ENCODE results near the gene DNASE1L3.

The DNASE1L3 gene

DNA sequence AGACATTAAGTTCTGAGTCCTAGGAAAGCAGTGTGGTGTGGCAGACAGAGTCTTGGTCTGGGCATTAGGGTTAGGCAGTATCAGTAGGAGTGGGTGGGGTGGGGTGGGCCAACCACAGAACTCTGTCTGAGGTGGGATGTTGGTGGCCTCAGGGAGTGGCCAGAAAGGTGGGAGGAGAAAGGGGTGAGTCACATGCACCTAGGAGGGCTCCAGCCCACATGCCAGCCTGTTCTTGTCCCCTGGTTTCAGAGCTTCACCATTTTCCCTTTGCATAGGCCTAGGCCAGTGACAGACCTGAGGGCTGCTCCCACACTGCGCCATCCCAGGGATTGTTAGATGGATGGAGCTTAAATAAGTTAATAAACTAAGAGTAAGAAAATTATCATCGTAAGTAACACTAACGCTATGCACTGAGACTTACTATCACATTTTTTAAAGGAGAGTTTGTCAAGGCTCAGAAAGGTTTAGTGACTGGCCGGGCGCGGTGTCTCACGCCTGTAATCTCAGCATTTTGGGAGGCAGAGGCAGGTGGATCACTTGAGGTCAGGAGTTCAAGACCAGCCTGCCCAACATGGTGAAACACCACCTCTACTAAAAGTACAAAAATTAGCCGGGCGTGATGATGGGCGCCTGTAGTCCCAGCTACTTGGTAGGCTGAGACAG lies 33.8 kb downstream of the DNASE1L3 start:
- no peak for DNase-seq

DNA sequence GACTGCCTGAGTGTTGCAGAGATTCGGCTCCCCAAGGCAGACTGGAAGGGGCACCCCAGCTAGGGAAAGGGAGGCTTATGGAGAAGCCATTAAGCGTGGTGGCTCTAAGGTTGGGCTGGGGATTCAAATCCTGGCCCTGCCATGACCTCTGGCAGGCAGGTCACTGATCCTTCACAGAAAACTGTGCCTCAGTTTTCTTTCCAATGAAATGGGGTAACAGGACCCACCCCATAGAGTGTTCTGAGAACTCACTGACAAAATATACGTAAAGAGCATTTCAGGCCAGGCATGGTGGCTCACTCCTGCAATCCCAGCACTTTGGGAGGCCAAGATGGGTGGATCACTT lies 34.6 kb downstream of the DNASE1L3 start:
- no peak for DNase-seq

DNA sequence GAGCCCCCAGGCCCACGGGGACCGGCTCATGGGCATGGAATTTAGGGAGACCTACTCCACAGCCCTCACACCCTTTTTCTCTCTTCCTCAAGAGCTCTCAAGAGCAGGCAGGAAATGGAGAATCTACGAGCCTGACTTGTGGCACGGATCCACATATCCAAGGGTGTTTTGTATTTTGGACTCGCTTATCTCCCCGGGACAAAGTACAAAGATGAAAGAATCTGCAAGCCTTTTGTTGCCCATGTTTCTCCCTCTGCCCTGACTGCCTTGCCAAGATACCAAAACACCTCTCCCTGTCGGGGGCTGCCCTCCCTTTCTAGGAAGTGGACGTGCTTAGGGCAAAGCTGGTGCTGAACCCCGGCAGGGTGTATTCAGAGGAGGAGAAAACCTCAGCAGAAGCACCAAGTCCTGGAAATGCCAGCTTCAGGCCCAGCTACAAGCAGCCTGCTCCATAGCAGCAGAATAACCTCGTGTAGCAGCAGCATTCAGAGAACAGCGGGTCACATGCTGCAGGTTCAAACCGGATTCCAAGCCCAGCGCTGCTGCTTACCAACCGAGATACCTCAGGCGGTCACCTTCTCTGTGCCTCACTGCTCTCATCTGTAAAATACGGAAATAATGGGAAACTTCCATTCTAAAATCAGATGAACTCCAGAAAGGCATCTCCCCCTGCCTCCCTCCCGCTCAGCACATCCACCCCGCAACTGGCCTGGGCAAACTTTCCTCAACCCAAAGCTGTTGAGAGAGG lies 35.2 kb downstream of the DNASE1L3 start:
- DNase-seq = no peak

DNA sequence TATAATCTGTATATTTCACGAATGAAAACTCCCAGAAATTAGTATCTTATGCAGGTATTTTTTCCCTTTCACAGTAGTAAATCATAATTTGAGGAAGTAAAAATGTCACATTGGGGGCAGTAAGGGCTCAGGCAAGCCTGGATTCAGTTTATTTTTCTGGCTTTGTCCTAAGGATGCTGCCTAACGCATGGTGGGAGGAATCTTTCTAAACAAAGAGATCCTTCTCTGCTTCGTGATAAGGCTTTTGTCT lies 35.7 kb downstream of the DNASE1L3 start:
- DNase-seq = no peak

DNA sequence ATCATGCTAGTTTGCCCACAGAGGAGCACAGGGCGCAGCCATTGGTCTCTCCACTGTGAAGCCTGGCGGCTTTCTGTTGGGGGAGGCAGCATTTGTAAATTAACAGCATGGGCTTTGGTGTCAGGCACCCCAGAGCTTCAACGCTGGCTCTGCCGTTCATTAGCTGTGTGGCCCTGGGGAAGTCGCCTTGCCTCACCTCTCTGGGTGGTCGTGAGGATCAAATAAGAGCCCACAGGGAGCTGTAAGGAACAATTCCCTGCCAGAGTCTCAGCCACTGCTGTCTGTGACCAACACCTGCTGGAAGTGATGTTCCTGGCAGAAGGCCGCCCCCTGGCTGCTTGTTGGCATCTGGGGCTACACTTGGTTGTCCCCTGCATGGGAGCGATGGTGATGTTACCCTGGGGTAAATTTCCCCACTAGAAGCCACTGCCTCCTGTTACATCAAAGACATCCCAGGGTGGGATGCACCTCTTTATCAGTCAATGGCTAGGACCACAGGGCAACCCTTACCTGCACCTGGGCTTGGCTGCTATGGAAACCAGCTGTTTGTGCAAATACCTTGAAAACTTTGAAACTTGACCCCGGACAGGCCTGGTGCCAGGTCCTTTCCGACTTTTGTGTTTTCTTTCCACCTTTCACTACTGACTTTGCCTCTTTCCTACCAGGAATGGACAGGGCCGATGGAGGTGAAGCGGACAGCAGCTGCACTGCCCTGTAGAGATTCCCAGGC lies 36.9 kb downstream of the DNASE1L3 start:
- no peak for DNase-seq

DNA sequence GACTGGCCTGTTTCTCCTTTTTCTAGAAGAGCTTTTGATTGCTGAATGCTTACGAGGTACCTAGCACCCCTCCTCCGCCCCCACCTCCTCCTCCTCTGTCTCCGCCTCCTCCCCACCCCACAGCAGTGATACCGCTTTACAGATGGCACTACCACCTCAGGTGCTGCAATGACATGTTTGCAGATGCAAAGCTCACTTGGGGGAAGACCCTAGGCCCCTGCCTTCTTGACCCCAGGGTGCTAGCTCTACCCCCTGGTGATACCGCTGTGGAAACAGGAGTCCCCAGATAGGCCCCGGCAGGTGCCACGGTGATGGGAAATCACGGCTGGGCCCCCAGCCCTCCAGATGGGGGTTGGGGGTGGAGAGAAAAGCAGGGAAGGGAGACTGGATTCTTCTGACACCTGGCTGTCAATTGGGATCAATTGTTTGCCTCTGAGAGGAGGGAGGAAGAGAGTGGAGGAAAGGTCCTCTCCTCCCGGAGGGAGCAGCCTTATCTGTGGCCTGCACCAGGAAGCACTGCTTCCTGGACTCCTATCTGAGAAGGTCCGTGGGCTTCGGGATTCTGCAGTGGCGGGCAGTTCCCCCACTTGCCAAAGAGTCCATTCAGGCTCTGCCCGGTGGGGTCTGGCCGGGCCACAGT lies 37.6 kb downstream of the DNASE1L3 start:
- DNase-seq = no peak

DNA sequence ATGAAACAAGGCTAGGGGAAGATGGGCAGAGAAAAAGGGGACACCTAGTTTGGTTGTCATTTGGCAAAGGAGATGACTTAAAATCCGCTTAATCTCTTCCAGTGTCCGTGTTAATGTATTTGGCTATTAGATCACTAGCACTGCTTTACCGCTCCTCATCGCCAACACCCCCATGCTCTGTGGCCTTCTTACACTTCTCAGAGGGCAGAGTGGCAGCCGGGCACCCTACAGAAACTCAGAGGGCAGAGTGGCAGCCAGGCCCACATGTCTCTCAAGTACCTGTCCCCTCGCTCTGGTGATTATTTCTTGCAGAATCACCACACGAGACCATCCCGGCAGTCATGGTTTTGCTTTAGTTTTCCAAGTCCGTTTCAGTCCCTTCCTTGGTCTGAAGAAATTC lies 39.6 kb downstream of the DNASE1L3 start:
- DNase-seq = no peak

DNA sequence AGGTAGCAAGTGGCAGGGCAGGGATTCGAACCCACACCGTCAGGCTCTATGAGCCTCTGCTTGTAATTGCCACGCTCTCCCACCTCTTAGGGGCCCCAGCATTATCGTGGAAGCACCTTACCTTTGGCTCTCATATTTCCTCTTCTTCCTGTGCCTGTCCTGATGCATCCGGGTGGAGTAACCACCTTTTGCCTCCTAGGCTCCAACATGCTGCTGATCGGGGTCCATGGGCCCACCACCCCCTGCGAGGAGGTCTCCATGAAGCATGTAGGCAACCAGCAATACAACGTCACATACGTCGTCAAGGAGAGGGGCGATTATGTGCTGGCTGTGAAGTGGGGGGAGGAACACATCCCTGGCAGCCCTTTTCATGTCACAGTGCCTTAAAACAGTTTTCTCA lies 40.4 kb downstream of the DNASE1L3 start:
- no peak for DNase-seq

DNA sequence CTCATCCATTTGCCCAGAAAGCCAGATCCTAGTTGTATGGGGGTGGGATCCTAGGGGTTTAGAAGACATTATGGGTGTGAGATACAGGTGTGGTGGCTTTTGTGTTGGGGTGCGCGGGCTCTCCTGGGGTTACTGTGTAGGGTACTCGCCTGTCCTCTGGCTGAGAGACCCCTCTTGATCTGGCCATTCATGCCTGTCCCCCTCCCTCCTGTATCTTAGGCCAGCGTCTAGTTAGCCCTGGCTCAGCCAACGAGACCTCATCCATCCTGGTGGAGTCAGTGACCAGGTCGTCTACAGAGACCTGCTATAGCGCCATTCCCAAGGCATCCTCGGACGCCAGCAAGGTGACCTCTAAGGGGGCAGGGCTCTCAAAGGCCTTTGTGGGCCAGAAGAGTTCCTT lies 41.4 kb downstream of the DNASE1L3 start:
- DNase-seq = no peak

DNA sequence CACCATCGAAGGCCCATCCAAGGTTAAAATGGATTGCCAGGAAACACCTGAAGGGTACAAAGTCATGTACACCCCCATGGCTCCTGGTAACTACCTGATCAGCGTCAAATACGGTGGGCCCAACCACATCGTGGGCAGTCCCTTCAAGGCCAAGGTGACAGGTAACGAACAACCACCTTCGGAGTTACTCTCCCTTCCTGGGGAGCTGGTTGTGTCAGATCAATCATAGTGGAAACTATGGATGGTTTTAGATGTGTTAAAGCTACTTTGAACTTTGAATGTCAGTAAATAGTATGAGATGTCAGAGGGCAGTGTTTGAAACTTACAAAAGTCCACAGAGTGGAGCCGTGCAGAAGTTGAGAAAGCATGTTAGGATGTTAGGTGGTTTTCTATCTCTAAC lies 42.3 kb downstream of the DNASE1L3 start:
- DNase-seq = no peak

DNA sequence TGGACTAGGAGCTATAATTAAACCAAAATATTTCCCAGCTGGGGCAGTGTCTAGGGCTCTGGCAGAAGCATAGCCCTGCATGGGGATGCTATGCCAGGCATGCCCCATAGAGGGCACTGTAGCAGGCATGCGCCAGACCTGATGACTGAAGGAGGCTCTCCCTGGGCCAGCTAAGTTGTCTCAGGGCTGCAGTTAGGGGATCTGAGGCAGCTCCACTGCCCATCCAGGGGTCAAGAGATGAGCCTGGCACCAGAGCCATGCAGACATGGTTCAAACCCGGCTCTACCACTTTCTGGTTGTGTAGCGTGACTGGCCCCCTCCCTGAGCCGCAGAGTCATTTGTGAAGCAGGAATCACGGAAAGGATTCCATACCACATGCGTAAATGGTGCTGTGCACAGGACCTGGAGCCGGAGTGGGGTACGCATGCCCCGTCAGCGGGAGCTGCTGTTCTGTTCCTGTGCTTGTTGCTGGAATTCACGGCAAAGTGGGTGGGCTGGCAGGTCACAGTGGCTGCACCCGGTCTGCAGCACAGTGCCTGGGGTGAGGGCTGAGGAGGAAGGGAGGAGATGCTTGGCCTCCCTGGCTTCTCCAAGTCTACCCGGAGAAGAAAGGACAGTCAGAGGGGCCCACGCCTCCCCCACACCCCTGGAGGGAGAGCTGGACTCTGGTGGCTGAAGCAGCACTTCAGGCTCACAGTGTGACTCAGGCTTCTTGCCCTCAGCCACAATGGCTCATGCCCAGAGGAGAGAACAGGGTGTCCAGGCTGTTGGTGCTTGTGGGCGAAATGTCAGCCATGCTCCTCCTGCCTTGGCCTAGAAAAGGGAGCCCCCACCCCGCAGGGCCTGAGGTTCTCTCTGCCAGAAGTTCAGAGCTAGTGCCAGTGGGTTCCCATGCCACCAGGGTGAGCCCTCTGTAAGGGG lies 43.1 kb downstream of the DNASE1L3 start:
- no peak for DNase-seq

DNA sequence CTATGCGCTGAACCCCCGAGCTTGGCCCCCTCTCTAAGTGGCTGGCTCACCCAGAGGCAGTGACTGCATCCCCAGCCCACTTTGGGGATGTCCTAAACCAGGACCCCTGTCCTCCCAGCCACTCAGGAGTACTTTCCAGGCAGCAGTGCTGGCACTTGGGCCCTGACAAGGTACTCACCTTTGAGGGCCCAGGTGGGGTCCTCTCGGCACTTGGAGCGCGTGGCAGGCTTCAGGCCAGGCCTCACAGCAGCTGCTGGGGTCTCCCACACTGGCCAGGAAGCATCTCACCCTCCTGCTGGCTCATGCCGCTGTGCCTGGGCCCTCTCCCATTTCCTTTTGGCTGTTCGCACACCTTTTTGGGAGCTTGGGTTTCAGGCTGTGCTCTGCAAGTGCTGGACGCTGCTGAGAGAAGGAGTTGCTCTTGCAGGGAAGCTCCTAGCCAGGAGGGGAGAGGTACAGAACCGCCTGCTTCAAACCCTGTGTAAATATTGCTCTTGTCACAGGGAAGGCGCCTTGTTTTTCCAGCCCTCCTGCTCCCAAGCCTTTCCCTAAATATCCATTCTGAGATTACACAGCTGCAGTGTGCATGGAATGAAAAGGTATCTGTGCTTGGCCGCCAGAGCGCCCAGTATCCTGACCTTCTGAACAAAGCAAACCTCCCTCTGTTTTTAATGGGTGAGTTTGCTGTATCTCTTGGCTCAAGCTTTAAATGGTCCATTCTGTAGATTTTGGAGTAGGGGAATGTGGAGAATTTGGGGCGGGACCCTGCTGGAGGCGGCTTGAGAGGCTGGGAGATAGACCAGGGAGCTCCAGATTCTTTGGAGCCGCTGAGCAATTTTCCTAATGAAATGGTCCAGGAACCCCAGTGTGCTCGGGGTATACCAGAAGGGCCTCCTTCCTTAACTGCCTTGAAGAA lies 45.6 kb downstream of the DNASE1L3 start:
- no peak for DNase-seq

DNA sequence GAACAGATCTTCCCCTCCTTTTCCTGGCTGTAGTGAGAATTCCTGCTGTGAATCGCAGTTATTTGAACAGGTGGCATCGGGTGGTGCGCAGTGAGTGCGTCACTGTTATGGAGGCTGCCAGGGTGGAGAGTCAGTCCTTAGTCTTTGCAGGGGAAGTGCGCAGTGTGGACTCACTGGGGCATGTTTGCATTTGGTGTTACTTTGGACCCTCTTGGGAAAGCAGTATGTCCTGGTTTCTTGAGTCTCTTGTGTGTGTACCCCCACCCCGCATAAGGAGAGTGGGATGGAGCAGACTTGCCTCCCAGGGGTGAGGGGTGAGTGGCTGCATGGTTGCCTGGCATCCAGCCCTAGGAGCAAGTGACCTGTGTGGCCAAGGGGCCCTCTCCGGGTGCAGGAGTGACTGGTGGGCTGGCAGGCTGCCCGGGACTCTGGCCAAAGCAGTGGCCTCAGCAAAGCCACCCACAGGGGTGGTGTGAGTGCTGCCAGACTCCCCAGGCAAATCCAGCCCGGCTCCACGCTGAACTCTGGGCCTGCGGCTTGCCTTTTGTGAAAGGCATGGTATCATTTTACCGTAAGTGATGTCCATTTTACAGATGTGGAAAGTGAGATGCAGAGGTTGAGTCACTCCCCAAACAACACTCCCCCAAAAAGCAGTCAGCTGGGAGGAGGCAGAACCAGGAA lies 46.4 kb downstream of the DNASE1L3 start:
- no peak for DNase-seq

DNA sequence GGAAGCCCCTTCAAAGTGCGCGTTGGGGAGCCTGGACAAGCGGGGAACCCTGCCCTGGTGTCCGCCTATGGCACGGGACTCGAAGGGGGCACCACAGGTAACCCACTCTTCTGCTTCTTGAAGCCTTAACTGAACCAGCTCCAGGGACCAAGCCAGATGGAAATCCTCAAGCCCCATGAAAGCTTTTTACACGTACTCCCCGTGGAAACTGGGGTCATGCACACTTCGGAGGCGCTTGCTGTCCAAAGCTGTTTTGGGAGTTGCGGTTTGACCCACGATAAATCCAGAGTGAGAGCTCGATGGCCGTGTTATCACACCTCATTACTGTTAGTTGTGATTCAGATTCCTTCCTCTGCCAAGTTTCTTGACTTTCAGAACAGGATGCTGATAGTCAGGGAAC lies 47.5 kb downstream of the DNASE1L3 start:
- DNase-seq = no peak

DNA sequence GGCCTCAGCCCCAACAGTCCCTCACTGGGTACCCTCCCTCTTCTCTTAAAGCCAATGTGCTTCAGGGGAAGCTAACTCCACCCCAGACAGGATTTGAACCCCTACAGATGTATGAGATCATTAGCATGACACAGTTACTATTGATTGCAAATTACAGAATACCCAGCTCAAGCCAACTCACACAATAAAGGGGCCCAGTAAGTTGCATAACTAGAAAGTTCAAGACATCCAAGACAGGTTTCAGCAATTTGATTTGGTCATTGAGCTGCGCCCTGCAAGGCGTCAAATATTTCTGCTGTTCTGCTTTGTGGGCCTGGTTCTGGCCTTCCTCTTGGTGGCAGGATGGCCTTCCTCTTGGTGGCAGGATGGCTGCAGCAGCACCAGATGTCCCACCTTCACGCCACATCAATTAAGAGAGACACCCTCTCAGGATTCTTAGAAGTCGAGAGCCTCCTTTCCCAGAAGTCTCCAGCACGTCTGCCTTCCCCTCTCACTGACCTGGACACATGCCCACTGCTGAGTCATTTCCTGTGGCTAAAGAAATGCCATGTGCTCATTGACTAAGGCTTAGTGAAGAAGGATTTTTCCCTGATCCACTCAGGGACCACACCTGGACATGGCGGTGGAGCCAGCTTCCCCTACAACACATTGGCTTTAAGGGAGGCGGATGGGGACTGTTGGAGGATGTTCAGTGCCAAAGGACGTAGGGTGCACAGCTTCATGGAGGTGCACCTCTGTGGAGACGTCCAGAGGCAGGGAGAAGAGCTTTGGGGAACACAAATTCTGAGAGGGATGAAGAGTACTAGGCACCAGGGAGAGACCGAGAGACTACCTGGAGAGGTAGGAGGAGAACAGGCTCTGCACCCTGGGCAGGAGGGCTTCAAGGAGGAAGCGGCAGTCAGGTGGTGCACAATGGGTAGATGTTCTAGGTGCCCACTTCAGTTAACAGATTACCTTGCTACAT lies 49.1 kb downstream of the DNASE1L3 start:
- no peak for DNase-seq

DNA sequence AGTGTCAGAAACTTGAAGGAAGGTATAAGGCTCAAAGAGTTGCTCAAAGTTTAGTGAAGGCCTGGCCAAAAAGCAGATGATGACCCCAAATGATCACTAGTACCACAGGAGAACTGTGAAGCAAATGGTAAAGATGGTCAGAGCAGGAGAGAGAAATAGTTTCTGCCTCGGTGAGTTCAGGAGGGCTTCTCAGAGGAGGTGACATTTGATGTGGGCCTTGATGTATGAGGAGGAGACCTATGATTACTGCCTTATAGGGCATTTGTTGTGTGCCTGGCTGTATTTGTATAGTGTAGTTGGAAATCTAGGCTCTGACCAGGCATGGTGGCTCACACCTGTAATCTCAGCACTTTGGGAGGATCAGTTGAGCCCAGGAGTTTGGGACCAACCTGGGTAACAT lies 50.4 kb downstream of the DNASE1L3 start:
- no peak for DNase-seq

DNA sequence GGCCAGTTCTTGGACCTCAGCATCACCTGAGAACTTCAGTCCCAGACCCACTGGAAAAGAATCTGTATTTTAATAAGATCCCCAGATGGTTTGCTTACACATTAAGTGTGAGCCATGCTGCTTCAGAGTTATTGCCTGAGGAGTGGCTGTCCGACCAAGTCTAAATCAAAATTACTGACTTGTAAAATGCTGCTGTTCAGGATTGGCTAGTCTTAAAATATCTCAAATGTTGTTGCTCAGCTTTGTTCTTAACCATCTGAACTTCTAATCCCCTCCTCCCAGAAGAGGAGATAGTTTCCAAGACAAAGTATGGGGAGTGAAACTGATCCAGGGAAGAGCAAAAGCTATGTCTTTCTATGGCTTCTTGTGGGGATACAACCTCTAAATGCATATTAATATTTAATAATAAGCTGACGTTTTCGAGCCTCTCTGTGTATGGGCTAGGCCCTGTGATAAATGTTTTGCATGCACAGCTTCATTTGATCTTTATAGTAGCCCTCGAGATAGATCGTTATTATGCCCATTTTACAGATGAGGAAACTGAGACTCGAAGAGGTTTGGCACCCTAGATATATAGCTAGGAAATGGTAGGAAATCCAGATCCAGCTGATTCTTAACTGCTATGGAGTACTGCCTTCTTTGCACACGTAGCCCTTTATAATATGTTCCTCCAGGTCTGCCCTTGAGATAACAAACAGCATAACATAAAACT lies 52.2 kb downstream of the DNASE1L3 start:
- DNase-seq = no peak

DNA sequence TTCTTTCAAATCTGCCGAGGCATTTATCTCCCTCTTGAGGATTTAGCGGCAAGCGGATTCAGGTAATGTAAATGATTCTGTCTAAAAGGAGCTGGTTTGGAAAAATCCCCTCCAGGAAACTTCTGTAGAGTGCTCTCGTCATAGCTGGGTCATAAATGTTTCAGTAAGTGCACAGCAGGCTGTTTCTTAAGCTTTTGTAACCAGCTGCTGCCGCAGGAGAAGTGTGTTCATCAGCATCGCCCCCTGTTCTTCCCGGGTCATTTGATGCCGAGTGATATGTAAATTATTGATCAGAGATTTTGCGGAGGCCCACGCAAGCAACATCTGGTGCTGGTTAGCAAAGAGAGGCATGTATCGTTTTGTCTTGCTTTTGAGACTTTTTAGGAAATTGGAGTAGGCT lies 53.1 kb downstream of the DNASE1L3 start:
- DNase-seq = peak; percentile 31

DNA sequence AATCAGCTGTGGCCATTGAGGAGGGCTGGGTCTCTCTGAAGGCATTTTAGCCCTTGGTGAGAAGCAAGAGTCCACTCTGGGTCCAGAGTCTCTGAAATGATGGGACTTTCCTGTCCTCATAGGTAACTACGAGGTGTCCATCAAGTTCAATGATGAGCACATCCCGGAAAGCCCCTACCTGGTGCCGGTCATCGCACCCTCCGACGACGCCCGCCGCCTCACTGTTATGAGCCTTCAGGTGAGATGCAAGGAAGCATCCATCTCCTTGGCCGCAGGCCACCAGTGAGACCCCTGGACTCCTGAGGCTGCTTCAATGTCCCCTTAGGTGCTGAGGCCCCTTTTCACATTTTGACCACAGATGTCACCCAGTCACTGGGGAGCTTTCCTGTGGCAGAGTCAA lies 54.9 kb downstream of the DNASE1L3 start:
- no peak for DNase-seq
